Right renal pelvis (tissue), 4 donors: Measurements from ENCODE around the gene H2BW2. TPM values are rescaled to one million over a fixed set of nuclear protein-coding genes. Genes with fewer than 3 reads are reported as not detected.
"Not testable (repeated sequence)": the region's sequence is repeated elsewhere in the genome, so short reads cannot be mapped to it uniquely, and the experiment has no call there.

Source experiments
- DNase-seq, 4 donors: peaks; one replicate each; pipeline ENCODE4 v3.0.0-alpha.2; 2013; ENCODE audit warnings: low read depth in 4 of 4, low spot score in 3 of 4, missing footprints in 1 of 4
- polyA plus RNA-seq, 4 donors: library from polyadenylated mRNA; unstranded; fragments of 120-200 nt; gene quantifications; one replicate each; pipeline ENCODE4 v1.2.1, GENCODE V29; 2013; ENCODE audit not compliant: insufficient read length in 4 of 4

H2BW2 gene
- 1 to 10 TPM in 1 of 4 donors, under 1 TPM in 3; 0.42 to 1.3 (median 0.94) TPM for polyA plus RNA-seq

DNA sequence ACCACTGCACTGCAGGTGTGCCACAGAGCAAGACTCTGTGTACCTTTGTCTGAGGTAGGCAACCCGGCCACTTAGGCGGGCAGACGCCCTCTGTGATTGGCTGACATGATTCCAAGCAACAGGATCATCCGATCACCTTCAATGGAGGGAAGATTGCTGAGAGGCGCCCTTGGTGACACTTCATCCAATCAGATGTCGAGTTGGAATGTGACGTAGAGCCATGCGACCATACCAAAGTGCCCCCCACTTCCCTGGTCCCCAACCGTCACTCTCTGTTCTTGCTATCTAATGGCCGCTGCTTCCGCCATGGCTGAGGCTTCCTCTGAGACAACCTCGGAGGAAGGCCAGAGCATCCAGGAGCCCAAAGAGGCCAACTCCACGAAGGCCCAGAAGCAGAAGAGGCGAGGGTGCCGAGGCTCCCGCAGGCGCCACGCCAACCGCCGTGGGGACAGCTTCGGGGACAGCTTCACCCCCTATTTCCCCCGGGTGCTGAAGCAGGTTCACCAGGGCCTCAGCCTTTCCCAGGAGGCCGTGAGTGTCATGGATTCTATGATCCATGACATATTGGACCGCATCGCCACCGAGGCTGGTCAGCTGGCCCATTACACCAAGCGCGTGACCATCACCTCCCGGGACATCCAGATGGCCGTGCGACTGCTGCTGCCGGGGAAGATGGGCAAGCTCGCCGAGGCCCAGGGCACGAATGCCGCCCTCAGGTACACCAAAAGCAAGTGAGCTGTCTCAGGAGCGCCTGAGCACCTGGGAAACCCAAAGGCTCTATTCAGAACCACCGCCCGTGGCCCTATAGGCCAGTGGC, at the start of gene H2BW2:
Gene H2BW2, plus strand, starts transcription at position 268 of the 817 bp plus-strand sequence. Its CDS starts 39 bp downstream, at position 307.
- no peak for DNase-seq

DNA sequence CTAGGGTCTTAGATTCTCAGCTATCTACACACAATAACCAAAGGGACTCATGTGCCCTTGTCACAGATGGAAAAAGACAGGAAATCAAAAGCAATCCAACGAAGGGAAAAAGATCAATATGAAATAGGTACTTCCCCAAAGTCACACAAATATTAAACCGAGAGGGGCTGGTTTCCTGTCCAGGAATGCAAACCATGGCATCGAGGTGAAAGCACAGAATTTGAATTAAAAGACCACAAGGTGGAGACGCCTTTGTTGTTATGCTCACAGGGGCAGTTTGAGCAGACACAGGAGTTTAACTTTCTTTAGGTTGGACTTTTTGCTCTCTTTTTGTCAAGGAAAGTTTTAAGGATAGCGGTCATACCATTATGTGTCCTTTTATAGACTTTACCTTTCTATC, 40.5 kb upstream of the H2BW2 start:
- no peak for DNase-seq

DNA sequence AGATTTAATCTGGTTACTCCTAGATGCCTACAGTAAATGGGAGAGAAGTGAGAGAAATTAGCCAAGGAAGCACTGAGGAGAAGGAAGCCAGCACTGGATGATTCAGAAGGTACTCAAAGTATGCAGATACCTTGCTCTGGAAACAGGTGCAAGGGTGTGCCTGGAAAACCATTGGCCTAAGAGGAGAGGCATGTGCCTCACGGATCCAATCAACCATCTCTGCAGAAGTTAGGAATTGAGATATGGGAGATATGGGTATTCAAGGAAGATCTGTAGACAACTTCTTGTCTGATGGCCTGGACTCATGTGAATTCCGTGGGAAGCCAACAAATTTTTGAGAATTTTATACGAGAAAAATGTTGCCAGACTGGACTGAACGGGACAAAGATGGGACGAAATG, 30.9 kb upstream of the H2BW2 start:
- no peak for DNase-seq

DNA sequence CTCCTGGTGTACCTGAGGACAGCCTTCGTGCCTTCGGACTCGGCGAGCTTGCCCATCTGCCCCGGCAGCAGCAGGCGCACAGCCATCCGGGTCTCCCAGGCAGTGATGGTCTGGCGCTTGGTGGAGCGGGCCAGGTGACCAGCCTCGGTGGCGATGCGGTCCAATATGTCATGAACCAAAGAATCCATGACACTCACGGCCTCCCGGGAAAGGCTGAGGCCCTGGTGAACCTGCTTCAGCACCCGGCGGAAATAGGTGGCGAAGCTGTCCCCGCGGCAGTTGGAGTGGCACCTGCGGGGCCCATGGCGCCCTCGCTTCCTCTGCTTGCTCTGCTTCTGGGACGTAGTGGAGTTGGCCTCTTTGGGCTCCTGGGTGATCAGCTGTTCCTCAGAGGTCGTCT, 26.6 kb upstream of the H2BW2 start:
- no peak for DNase-seq

DNA sequence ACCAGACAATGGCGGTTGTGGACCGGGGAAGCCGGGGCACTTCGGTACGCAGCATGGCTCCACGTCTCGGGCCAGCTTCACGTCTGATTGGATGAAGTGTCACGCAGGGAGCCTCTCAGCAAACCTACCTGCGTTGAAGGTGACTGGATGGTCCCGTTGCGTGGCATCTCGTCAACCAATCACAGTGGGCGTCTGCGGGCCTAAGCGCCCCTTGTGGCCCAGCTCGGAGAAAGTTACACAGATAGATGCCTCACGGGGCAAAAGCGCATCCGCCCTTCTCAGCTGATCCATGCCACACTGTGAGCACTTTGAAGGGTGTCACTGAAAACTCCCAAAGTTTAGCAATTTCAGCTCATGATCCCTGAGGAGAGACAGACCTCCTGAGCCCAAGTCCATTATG, 26.1 kb upstream of the H2BW2 start, which contains the start of gene H2BW1:
Gene H2BW1, minus strand, starts transcription at position 103 of the 400 bp plus-strand sequence. CDS start 132 bp downstream, outside the sequence.
- DNase-seq = no peak

DNA sequence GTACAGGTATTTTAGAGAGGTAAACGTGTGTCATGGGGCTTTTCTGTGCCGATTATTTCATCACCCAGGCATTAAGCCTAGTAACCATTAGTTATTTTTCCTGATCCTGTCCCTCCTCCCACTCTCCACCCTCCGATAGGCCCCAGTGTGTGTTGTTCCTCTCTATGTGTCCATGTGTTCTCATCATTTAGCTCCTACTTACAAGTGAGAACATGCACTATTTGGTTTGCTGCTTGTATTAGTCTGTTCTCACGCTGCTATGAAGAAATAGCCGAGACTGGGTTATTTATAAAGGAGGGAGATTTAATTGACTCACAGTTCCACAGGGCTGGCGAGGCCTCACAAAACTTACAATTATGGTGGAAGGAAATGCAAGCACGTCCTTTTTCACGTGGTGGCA, 24.2 kb upstream of the H2BW2 start:
- not testable (repeated sequence) for DNase-seq

DNA sequence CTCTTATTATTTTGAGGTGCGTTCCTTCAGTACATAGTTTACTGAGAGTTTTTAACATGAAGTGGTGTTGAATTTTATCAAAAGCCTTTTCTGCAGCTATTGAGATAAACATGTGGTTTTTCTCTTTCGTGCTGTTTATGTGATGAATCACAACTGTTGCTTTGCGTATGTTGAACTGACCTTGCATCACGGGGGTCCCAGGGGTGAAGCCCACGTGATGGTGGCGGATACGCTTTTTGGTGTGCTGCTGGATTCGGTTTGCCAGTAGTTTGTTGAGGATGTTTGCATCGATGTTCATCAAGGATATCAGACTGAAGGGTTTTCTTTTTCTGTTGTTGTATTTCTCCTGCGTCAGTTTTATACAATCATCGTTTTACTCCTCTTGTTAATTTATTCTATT, 21.6 kb upstream of the H2BW2 start:
- no peak for DNase-seq

DNA sequence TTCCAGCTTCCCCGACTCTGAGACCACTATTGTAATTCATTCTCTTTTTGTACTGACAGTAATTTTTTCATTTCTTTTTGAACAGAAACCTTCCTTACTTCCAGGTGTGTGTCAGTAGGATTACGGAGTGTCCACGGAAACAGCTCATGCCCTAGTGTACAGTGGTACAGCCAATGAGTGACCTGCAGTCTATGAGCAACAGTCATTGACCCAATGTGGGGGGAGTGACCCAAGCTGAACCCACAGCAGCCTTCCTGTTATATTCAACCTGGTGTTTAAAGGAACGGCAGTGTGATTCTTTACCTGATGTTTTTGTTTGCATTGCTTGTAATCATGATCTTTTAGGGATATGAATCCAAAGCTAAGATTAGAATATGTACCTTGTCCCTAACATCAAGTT, 1.2 kb downstream of the H2BW2 start:
- DNase-seq = no peak

DNA sequence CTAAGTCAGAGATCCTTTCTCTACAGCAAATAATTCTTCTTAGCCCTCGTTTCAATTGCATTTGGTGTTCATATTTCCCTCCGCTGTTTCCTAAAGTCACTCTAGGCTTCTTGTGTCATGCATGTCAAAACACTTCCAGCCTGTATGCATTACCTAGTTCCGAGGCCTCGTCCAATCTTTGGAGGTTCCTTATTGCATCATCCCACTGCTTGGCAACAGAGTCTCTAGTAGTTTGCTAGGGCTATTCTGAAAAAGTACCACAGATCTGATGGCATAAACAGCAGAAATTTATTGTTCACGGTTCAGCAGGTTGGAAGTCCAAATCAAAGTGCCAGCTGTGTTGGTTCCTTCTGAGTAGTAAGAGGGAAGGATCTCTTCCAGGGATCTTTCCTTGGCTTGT, 5.9 kb downstream of the H2BW2 start:
- no peak for DNase-seq

DNA sequence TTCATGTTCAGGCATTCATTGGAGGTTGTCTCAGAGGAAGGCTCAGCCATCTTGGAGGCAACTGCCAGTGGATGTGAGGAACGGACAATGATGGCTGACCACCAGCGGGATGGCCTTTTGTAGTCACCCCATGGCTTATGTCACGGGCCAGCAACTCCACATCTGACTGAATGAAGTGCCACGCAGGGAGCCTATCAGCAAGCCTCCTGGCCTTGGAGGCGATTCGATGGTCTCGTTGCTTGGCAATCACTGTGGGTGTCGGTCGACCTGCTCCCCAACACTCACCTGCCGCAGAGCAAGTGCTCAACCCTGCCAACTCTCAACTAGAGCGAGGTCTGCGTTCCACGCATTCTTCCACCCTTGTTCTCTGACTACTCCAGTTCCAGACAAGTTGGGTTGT, 7.4 kb downstream of the H2BW2 start:
- no peak for DNase-seq

DNA sequence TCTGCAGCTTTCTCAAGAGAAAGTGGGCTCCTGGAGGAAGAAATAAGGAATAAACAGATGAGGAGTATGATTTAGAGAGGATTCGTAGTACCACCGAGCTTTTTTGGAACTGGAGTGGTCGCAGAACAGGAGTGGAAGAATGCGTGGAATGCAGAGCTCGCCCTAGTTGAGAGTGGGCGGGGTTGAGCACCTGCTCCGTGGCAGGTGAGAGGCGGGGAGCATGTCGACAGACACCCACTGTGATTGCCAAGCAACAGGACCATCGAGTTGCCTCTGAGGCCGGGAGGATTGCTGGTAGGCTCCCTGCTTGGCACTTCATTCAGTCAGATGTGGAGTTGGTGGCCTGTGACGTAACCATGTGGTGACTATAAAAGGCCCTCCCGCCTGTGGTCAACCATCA, 15.2 kb downstream of the H2BW2 start:
- not testable (repeated sequence) for DNase-seq

DNA sequence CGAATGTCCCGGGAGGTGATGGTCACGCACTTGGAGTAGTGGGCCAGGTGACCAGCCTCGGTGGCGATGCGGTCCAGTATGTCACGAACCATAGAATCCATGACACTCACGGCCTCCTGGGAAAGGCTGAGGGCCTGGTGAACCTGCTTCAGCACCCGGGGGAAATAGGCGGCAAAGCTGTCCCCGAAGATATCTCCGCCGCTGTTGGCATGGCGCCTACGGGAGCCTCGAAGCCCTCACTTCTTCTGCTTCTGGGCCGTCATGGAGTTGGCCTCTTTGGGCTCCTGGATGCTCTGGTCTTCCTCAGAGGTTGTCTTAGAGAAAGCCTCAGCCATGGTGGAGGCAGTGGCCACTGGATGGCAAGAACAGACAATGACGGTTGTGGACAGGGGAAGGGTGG, 22.9 kb downstream of the H2BW2 start:
- not testable (repeated sequence) for DNase-seq

DNA sequence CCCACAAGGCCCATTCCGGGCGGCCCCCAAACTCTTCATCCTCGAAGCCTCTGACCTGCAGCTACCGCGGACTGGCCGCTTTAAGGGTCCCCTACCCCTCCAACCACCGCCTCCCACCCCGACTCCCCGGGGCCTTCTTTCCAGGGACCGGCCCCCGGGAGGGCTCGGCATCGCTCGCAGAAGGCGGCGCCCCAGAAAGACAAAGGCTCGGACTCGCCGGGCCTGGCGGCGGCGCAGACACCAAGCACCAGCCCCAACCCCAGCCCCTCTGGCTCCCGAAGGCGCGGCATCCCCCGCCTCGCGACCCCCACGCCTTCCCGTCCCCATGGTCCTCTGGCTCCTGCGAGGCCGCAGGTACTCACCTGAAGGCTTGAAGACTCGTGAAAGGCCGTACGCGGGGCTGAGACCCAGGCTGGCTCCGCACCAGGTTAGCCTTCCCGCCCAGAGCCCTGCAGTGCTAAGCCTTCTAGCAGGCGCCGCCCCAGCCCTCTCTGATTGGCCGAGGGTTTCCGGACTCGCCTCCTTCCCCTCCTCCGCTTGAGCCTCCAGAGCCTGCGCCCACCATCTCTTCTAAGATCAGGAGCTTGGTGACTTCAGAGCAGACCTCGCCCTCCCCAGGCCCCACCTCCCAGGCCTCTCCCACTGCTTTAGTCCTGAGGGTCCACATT, 36.2 kb downstream of the H2BW2 start, which contains the start of gene TMSB15C:
Gene TMSB15C, minus strand, starts transcription at position 459 of the 668 bp plus-strand sequence.
- DNase-seq = not testable (repeated sequence)

DNA sequence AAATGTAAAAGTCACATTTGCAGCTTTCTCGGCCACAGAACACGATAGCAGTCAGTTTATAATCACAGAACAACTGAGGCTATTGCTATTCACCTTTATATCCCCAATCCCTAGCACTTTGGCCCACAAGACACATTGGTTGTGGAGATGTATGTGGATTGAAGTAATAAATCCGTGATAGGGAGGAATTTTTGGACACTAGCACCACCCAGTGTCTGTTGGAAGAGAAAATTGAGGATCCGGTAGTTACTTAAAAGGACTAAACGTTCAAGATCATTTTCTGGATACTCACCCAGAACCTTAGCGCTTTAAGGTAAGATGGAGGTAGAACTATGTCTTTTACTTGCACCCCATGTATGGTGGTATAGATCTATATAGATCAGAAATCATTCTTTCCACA, 38.1 kb downstream of the H2BW2 start:
- not testable (repeated sequence) for DNase-seq

DNA sequence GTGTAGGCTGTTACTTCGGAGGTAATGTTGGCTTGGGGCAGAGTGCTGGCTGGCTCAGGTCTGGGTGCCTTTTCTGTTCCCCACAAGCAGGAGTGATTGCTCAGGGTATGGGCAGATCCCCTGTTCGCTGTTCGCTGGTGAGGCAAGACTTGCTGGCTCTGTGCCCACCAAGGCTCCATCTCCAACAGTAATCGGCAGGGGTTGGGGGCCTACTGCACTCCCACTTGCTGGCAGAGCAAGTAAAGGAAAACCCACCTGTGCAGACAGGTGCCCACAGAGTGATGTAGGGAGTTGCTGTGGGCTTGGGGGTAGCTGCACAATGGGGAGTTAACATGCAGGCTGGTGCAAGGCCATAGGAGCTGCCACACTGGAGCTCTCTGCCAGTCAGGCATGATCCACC, 44.3 kb downstream of the H2BW2 start:
- no peak for DNase-seq

DNA sequence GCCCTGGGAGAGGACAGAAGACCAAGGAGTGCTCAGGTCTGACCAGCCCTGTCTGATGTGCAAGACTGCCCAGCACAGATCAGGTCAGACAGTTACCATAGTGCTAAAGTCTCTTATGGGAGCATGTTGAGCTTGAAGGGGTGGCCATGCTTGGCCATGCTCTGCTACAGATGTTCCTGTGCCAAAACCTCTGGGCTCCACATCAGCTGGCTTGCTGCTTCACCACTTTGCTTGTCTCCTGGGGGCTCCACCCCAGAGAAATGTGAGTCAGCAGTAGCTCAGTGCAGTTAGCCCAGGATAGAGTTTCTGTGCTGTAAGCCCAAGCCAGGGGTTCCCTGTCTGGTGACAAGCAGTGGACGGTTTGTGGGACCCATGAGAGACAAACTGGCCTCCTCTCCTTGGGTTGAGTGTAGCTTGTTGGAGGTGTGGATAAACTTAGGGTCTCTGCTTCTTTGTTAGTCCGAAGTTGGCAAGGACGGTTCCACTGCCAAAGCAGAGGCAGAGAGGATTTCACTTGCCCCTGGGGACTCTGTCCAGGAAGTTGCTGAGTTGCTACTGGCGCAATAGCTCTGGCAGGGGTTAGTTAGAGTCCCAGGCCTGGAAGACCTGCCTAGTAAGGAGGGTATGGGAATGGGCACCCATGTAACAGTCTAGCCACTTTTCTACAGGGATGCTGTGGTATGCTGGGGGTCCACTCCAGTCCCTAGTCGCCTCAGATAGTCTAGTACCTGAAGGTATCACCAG, 45.0 kb downstream of the H2BW2 start:
- DNase-seq = no peak

DNA sequence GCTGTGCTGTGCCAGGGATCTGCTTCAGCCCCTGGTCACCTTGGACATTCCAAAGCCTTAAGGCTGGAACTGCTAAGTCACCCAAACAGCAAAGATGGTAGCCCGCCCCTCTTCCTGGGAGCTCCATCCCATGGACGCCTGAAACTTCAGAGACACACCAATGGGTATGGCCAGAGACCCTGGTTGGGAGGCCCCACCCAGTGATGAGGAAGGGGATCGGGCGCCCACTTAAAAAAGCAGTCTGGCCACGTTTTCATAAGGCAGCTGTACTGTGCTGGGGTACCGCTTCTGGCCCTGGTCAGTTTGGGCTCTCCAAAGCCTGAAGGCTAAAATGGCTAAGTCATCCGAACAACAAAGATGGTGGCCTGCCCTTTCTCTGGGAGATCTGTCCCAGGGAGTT, 45.7 kb downstream of the H2BW2 start:
- DNase-seq = no peak

DNA sequence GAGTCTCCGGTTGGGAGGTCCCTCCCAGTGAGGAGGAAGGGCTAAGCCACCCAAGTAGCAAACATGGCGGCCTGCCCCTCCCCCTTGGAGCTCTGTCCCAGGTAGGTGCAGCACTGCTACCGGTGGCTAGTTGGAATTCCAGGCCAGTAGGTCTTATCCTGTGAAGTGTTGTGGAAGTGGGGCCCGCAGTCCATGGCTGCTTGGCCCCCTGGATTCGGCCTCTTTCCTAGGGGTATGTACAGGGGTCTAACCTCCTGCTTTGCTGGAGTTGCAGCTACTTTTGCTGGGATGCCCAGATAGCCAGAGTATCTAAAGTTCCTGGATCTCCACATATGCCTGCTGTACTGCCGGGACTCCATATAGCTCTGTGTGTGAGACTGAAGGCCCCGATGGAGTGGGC, 46.2 kb downstream of the H2BW2 start:
- no peak for DNase-seq
